HCT116 (cell line): Measurements from ENCODE around the gene SLC23A1. TPM values are rescaled to one million over a fixed set of nuclear protein-coding genes. Genes with fewer than 3 reads are reported as not detected.

Source experiments
- ATAC-seq: fragments of 200-7000 bp; cut with Tn5 transposase; 2 replicates; pipeline ENCODE4 v1.9.1; 2020; ENCODE audit warnings: mild to moderate bottlenecking, moderate library complexity
- BruUV-seq: library from RNA; stranded (reverse); fragments of 400-500 nt; replicated peaks from 2 replicates; lab custom pipeline; 2021; lab: Mats Ljungman, UMichigan
- CTCF ChIA-PET: fragments of 300-600 bp; sonication (Branson Sonifier 250); formaldehyde crosslinking; loops from one replicate; lab custom pipeline; 2021; ENCODE audit warnings: antibody characterized with exemption; lab: Charles Lee
- POLR2A ChIA-PET: fragments of 300-600, 350-600 bp; sonication (Branson Sonifier 250); formaldehyde crosslinking; loops from one replicate; lab custom pipeline; 2021; ENCODE audit warnings: antibody characterized with exemption; lab: Charles Lee
- RAD21 ChIA-PET, 2 experiments: fragments of 300-600 bp; sonication (Branson Sonifier 250); formaldehyde crosslinking; loops; one replicate each; lab custom pipeline; 2023; ENCODE audit warnings: low total read pairs in 2 of 2; ENCODE audit not compliant: uncharacterized antibody in 2 of 2, unreplicated experiment in 2 of 2, low non-redundant PET in 1 of 2; lab: Charles Lee
- DNase-seq: peaks from one replicate; pipeline ENCODE4 v3.0.0-alpha.2; 2010; ENCODE audit warnings: low read depth, low spot score
- H2AFZ ChIP-seq: fragments of 200-600 bp; shearing (Covaris generic), sonication (generic); 2 replicates; pipeline ENCODE4 v1.6.1; 2017; ENCODE audit warnings: low read depth, mixed run types, mixed read lengths, antibody characterized with exemption, low read length; ENCODE audit not compliant: poor library complexity, severe bottlenecking
- H3K27ac ChIP-seq: 2 replicates; pipeline ENCODE4 v1.5.1; 2012; ENCODE audit warnings: low read depth, low read length
- H3K27me3 ChIP-seq: fragments of 200-600 bp; sonication (generic); 2 replicates; pipeline ENCODE4 v1.6.1; 2016; ENCODE audit warnings: mixed run types, low read length, mixed read lengths; ENCODE audit not compliant: insufficient read depth
- H3K36me3 ChIP-seq, 2 experiments: fragments of 200-500 bp in 1 of 2; fragments of 200-600 bp in 1 of 2; sonication (Bioruptor generic) in 1 of 2; sonication (generic) in 1 of 2; 2 replicates each; pipeline versions ENCODE4 v1.5.1 to v1.6.1; 2014 to 2016; ENCODE audit warnings: low read length in 2 of 2, inconsistent platforms in 1 of 2, mixed read lengths in 1 of 2, mixed run types in 1 of 2; ENCODE audit not compliant: insufficient read depth in 2 of 2, control insufficient read depth in 1 of 2
- H3K4me1 ChIP-seq, 2 experiments: fragments of 200-600 bp in 1 of 2; sonication (generic) in 1 of 2; 2 replicates each; pipeline versions ENCODE4 v1.5.1 to v1.6.1; 2012 to 2017; ENCODE audit warnings: low read length in 2 of 2, inconsistent platforms in 1 of 2, mild to moderate bottlenecking in 1 of 2, mixed read lengths in 1 of 2, mixed run types in 1 of 2, moderate library complexity in 1 of 2; ENCODE audit not compliant: insufficient read depth in 2 of 2, control insufficient read depth in 1 of 2
- H3K4me2 ChIP-seq: fragments of 200-600 bp; sonication (generic); 2 replicates; pipeline ENCODE4 v1.6.1; 2017; ENCODE audit warnings: mixed run types, low read length, mixed read lengths
- H3K4me3 ChIP-seq, 2 experiments: fragments of 200-600 bp in 1 of 2; sonication (generic) in 1 of 2; replicated peaks in 1 of 2; 2 replicates each; pipeline ENCODE4 v1.5.1; 2011 to 2016; ENCODE audit warnings: low read length in 2 of 2, control low read depth in 1 of 2, low read depth in 1 of 2, mild to moderate bottlenecking in 1 of 2, mixed read lengths in 1 of 2, mixed run types in 1 of 2
- H3K79me2 ChIP-seq: fragments of 200-600 bp; sonication (generic); 2 replicates; pipeline ENCODE4 v1.6.1; 2017; ENCODE audit warnings: mild to moderate bottlenecking, mixed run types, low read length, moderate library complexity, mixed read lengths; ENCODE audit not compliant: insufficient read depth
- H3K9ac ChIP-seq: fragments of 200-600 bp; sonication (generic); 2 replicates; pipeline ENCODE4 v1.6.1; 2016; ENCODE audit warnings: low read length, mixed read lengths
- H3K9me2 ChIP-seq: fragments of 200-600 bp; sonication (generic), shearing (Covaris generic); 2 replicates; pipeline ENCODE4 v1.6.1; 2017; ENCODE audit warnings: mixed run types, mild to moderate bottlenecking, moderate library complexity; ENCODE audit not compliant: insufficient read depth
- H3K9me3 ChIP-seq, 2 experiments: fragments of 200-500 bp in 1 of 2; fragments of 200-600 bp in 1 of 2; sonication (Bioruptor generic) in 1 of 2; sonication (generic) in 1 of 2; 2 replicates each; pipeline ENCODE4 v1.6.1; 2014 to 2017; ENCODE audit warnings: low read length in 2 of 2, mixed read lengths in 2 of 2, inconsistent platforms in 1 of 2, low read depth in 1 of 2, mild to moderate bottlenecking in 1 of 2, mixed run types in 1 of 2, moderate library complexity in 1 of 2; ENCODE audit not compliant: control insufficient read depth in 1 of 2, insufficient read depth in 1 of 2
- H4K20me1 ChIP-seq: fragments of 200-600 bp; sonication (generic), shearing (Covaris generic); 2 replicates; pipeline ENCODE4 v1.6.1; 2017; ENCODE audit warnings: mixed run types, mild to moderate bottlenecking, moderate library complexity; ENCODE audit not compliant: insufficient read depth
- POLR2AphosphoS5 ChIP-seq: IDR thresholded peaks from 2 replicates; pipeline ENCODE4 v1.6.1; 2011; ENCODE audit warnings: mild to moderate bottlenecking, low read depth, low read length, moderate library complexity
- RAD21 ChIP-seq: IDR thresholded peaks from 2 replicates; pipeline ENCODE4 v1.6.1; 2012; ENCODE audit warnings: low read depth, mild to moderate bottlenecking
- intact Hi-C: fragments of 100-400 bp; cut with micrococcal nuclease; formaldehyde crosslinking; loops from 2 replicates; pipeline ENCODE4 v1.10.0; 2022
- total RNA-seq: library from RNA; stranded (reverse); gene quantifications from one replicate; pipeline ENCODE4 v1.2.1, GENCODE V29; 2021; ENCODE audit not compliant: unreplicated experiment
- TF ChIP-seq, protein P1 (sequence below): IDR thresholded peaks from 2 replicates; pipeline ENCODE4 v1.6.1; 2012

Gene SLC23A1
- total RNA-seq, 1 experiment from 2014 or later, result not detected

DNA sequence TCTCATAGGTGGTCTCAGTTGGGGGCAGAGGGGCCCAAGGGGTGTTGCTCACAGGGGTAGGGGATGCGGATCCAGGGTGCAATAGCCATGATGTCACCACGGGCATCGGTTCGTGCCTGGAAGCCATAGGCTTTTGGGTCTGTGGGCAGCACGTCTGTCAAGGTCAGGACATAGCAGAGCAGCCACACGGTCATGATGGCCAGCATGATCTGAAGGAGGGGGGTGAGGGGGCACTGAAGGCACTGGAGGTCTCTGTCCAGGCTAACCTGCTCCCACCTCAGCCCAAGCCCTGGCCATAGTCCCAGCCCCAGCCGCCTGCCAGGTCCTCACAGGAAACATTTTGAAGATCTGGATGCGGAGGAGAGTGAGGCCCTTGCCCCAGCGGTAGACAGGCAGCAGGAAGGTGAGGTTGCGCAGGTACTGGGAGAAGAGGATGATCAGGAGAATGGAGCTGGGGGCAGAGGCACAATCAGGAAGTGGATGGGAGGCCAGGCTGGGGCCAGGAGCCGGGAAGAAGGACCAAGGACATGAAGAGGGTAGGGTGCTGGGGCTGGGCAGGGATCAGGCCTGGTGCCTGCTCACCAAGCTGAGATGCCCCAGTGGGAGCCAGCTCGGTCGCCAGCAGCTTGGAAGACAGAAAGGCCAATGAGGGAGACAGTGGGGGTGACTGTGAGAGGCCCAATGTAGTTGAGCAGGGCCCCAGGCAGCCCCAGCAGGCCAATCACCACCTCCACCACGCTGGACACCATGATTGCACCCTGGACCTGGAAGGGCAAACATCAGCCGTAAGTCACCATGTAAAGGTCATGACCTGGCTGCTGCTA lies 3.3 kb downstream of the SLC23A1 start:
- Histone ChIP-seq H3K9me2 (no peaks in the 10 kb centered on the region), H2AFZ (no peak overlapping the region), H3K4me2 (no peak overlapping the region), H3K4me1 (peaks cover 0 to 11% of the 10 kb centered on the region in 2 experiments; a peak in 1 of 4 replicates), H3K27ac (no peak overlapping the region), H3K9me3 (no peaks in the 10 kb centered on the region), H4K20me1 (no peaks in the 10 kb centered on the region), H3K36me3 (no peaks in the 10 kb centered on the region), H3K4me3 (no peak overlapping the region), H3K9ac (no peak overlapping the region), H3K79me2 (no peaks in the 10 kb centered on the region), H3K27me3 (no peaks in the 10 kb centered on the region)
- DNase-seq (no peak), ATAC-seq (no peak)
- no TSS peak for BruUV-seq
- POLR2A ChIA-PET, result no interaction called here
- CTCF ChIA-PET, result no interaction called here
- intact Hi-C loops, result loop anchor here (10.0 kb wide), 1 partner anchor 185 kb away; the partner anchor contains the start of gene SIL1
- RAD21 ChIA-PET, result no interaction called here
- TF ChIP-seq POLR2AphosphoS5, result no peak

DNA sequence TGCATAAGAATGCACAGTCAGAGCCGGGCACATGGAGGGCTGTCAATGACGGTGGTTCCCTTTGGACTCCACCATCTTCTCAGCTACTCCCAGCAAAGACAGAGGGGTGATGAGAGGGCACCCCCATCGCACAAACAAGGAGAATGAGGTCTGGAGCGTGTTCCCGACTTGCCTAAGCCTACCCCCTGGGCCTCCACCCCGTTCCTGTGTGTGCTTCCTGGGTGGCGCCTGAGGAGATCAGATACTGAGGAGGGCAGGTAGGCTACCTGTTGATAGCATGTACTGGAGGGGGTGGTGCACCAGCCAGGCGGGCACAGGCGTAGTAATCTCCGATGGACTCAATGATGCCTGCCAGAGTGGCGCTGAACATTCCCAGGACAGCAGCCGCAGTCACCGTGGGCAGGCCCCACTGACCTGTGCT lies 4.1 kb downstream of the SLC23A1 start:
- TF ChIP-seq, protein P1, sequence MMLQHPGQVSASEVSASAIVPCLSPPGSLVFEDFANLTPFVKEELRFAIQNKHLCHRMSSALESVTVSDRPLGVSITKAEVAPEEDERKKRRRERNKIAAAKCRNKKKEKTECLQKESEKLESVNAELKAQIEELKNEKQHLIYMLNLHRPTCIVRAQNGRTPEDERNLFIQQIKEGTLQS, result no peak
- TF ChIP-seq RAD21 (no peak), POLR2AphosphoS5 (no peak)
- POLR2A ChIA-PET, result no interaction called here
- Histone ChIP-seq H3K9me2 (no peaks in the 10 kb centered on the region), H2AFZ (no peak overlapping the region), H3K4me1 (peaks cover 8 to 16% of the 10 kb centered on the region in 2 experiments), H3K27ac (no peak overlapping the region), H4K20me1 (no peaks in the 10 kb centered on the region), H3K4me3 (no peak overlapping the region), H3K9ac (no peak overlapping the region), H3K4me2 (no peak overlapping the region), H3K27me3 (no peaks in the 10 kb centered on the region), H3K9me3 (no peaks in the 10 kb centered on the region), H3K79me2 (no peaks in the 10 kb centered on the region), H3K36me3 (no peaks in the 10 kb centered on the region)
- CTCF ChIA-PET, result no interaction called here
- RAD21 ChIA-PET, result no interaction called here
- no TSS peak for BruUV-seq
- no peak for ATAC-seq
- intact Hi-C loops, result loop anchor here (10.0 kb wide), 1 partner anchor 184 kb away; the partner anchor contains the start of gene SIL1
- DNase-seq, result no peak
